Keratinocyte (primary cell): ENCODE measurements around the gene RNF169. TPM values are rescaled to one million over a fixed set of nuclear protein-coding genes. Genes with fewer than 3 reads are reported as not detected.

Experiments
- DNase-seq: peaks from one replicate; pipeline ENCODE4 v3.0.0-alpha.2; 2011; ENCODE audit warnings: low read depth, missing footprints, low spot score
- FAIRE-seq: peaks from 2 replicates; lab custom pipeline; 2011; peaks lifted over from hg19 to GRCh38; lab: Jason Lieb, UNC
- H2AFZ ChIP-seq: 2 replicates; pipeline ENCODE4 v1.6.0; 2012; ENCODE audit warnings: low read length, control low read depth, inconsistent platforms; ENCODE audit not compliant: control insufficient read depth
- H3K27ac ChIP-seq: 2 replicates; pipeline ENCODE4 v1.5.1; 2011; ENCODE audit warnings: low read length; ENCODE audit not compliant: control insufficient read depth, insufficient read depth
- H3K27me3 ChIP-seq: 3 replicates; pipeline ENCODE4 v1.6.0; 2011; ENCODE audit warnings: low read length; ENCODE audit not compliant: control insufficient read depth, insufficient read depth; ENCODE audit errors: extremely low read depth
- H3K36me3 ChIP-seq, 2 experiments: 2 replicates in 1 of 2; 3 replicates in 1 of 2; pipeline ENCODE4 v1.5.1; 2011; ENCODE audit warnings: low read length in 2 of 2, mild to moderate bottlenecking in 1 of 2; ENCODE audit not compliant: control insufficient read depth in 2 of 2, insufficient read depth in 2 of 2; ENCODE audit errors: extremely low read depth in 1 of 2
- H3K4me1 ChIP-seq: 3 replicates; pipeline ENCODE4 v1.5.1; 2011; ENCODE audit warnings: low read length; ENCODE audit not compliant: control insufficient read depth, insufficient read depth; ENCODE audit errors: extremely low read depth
- H3K4me2 ChIP-seq: 3 replicates; pipeline ENCODE4 v1.6.0; 2011; ENCODE audit warnings: low read depth, low read length; ENCODE audit not compliant: control insufficient read depth, insufficient read depth; ENCODE audit errors: extremely low read depth
- H3K4me3 ChIP-seq, 3 experiments: fragments of 200-600 bp in 1 of 3; sonication (generic) in 1 of 3; 2 replicates in 2 of 3; 3 replicates in 1 of 3; pipeline ENCODE4 v1.5.1; 2011 to 2016; ENCODE audit warnings: low read length in 3 of 3, mild to moderate bottlenecking in 3 of 3, control low read depth in 2 of 3, inconsistent platforms in 1 of 3, low read depth in 1 of 3, mixed read lengths in 1 of 3, mixed run types in 1 of 3, moderate library complexity in 1 of 3; ENCODE audit not compliant: control insufficient read depth in 2 of 3, insufficient read depth in 2 of 3; ENCODE audit errors: extremely low read depth in 1 of 3
- H3K79me2 ChIP-seq: 2 replicates; pipeline ENCODE4 v1.6.0; 2012; ENCODE audit warnings: low read length; ENCODE audit not compliant: control insufficient read depth, insufficient read depth
- H3K9ac ChIP-seq: 3 replicates; pipeline ENCODE4 v1.6.0; 2011; ENCODE audit warnings: low read length; ENCODE audit not compliant: control insufficient read depth, insufficient read depth; ENCODE audit errors: extremely low read depth
- H3K9me1 ChIP-seq: 3 replicates; pipeline ENCODE4 v1.6.0; 2011; ENCODE audit warnings: low read length; ENCODE audit not compliant: control insufficient read depth, insufficient read depth; ENCODE audit errors: extremely low read depth
- H3K9me3 ChIP-seq: 2 replicates; pipeline ENCODE4 v1.5.1; 2012; ENCODE audit warnings: low read depth, low read length; ENCODE audit not compliant: control insufficient read depth
- H4K20me1 ChIP-seq: 3 replicates; pipeline ENCODE4 v1.6.0; 2011; ENCODE audit warnings: low read length; ENCODE audit not compliant: control insufficient read depth, insufficient read depth; ENCODE audit errors: extremely low read depth
- CTCF ChIP-seq, 3 experiments: IDR thresholded peaks in 1 of 3; conservative IDR thresholded peaks in 1 of 3; optimal IDR thresholded peaks in 1 of 3; 2 replicates in 2 of 3; 3 replicates in 1 of 3; pipeline versions ENCODE3 to v1.5.1; 2011; ENCODE audit warnings: low read length in 3 of 3, mild to moderate bottlenecking in 3 of 3, moderate library complexity in 2 of 3, control low read depth in 1 of 3, inconsistent platforms in 1 of 3; ENCODE audit not compliant: insufficient read depth in 2 of 3; ENCODE audit errors: extremely low read depth in 1 of 3
- EZH2 ChIP-seq: IDR thresholded peaks from one replicate; pipeline ENCODE4 v1.6.1; 2012; ENCODE audit warnings: inconsistent platforms, mild to moderate bottlenecking, low read length, moderate library complexity
- dilution Hi-C: fragments of 300-500 bp; cut with MboI; formaldehyde crosslinking; loops from one replicate; pipeline ENCODE4 v1.7.0; 2020; ENCODE audit warnings: low sequenced_read_pairs; ENCODE audit not compliant: extremely low pct_ligation_motif_present
- polyA plus RNA-seq, 5 experiments: library from polyadenylated mRNA; depleted of rRNA in 3 of 5; stranded (reverse) in 3 of 5; stranded (forward) in 1 of 5; unstranded in 1 of 5; fragments of >200 nt; gene quantifications; 1 replicate in 1 of 5; 2 replicates in 3 of 5; 3 replicates in 1 of 5; pipeline versions ENCODE4 v1.2.1 to v1.2.3, GENCODE V29; 2011 to 2012; ENCODE audit warnings: missing spikeins in 2 of 5, low read depth in 1 of 5, low replicate concordance in 1 of 5
- small RNA-seq, 3 experiments: library from RNA; depleted of rRNA; stranded (forward); fragments of <200 nt; gene quantifications; one replicate each; pipeline ENCODE3, GENCODE V24; 2012; ENCODE audit warnings: low read depth in 3 of 3, low replicate concordance in 1 of 3; ENCODE audit not compliant: insufficient read length in 3 of 3

RNF169 gene
- polyA plus RNA-seq, 1 donor (not counting 4 experiments of a cell fraction or from before 2014, with no cell fraction given) = 8.9 TPM

GRCh38 chr11:74877132-74877531, 128.5 kb downstream of the RNF169 start:
- FAIRE-seq = no peak

More at GRCh38 chr11:74877132-74877531, 128.5 kb downstream of the RNF169 start:
- peak; percentile 21 for DNase-seq
- no peaks in the 10 kb centered on the region for H3K9me1 ChIP-seq
- no peak overlapping the region for H2AFZ ChIP-seq
- no peak overlapping the region for H3K9ac ChIP-seq
- H3K9me3 ChIP-seq = no peaks in the 10 kb centered on the region
- H3K4me2 ChIP-seq = no peak overlapping the region
- no peaks in the 10 kb centered on the region for H3K27me3 ChIP-seq
- dilution Hi-C loops = no loop called here
- no peaks in the 10 kb centered on the region for H3K79me2 ChIP-seq
- no peaks in the 10 kb centered on the region for H3K4me1 ChIP-seq
- peaks cover 0 to 5% of the 10 kb centered on the region in 2 experiments for H3K36me3 ChIP-seq
- H3K4me3 ChIP-seq = no peak overlapping the region
- H3K27ac ChIP-seq = no peak overlapping the region
- no peak for TF ChIP-seq EZH2
- peak in 2 of 3 experiments; percentile 38 to 45 for TF ChIP-seq CTCF (optimal IDR thresholded peaks at IDR 0.05 in 1 of 3, IDR thresholded peaks at IDR 0.05 in 1 of 3, conservative IDR thresholded peaks at IDR 0.05 in 1 of 3; ENCODE audit: extremely low read depth in 1 of 3, insufficient read depth in 2 of 3, low read length in 3 of 3)
- no peaks in the 10 kb centered on the region for H4K20me1 ChIP-seq

Small RNAs within 50 kb of the gene (small RNA-seq; reads per million reads assigned to genes)
- gene MIR4696 = 0 reads per million in 3 experiments
- 0 reads per million in 3 experiments for gene RN7SL239P

Other genes with a start within 250 kb of the RNF169 start
- 9.1 to 16.7 TPM (median 12.0 TPM) in 3 replicates for gene POLD3, start 156.3 kb upstream of the RNF169 start, polyA plus RNA-seq
- gene CHRDL2, start 17.4 kb upstream of the RNF169 start, polyA plus RNA-seq = not detected in 3 replicates
- gene XRRA1, start 200.2 kb downstream of the RNF169 start, polyA plus RNA-seq = 6.5 to 9.2 TPM (median 9.1 TPM) in 3 replicates
- gene SPCS2, start 200.4 kb downstream of the RNF169 start, polyA plus RNA-seq = 58.2 to 207 TPM (median 104 TPM) in 3 replicates
- gene NEU3, start 240.1 kb downstream of the RNF169 start, polyA plus RNA-seq = 7.1 to 10.2 TPM (median 8.2 TPM) in 3 replicates